Measurements from ENCODE around the gene NRROS.

- TF ChIP-seq, protein P1, sequence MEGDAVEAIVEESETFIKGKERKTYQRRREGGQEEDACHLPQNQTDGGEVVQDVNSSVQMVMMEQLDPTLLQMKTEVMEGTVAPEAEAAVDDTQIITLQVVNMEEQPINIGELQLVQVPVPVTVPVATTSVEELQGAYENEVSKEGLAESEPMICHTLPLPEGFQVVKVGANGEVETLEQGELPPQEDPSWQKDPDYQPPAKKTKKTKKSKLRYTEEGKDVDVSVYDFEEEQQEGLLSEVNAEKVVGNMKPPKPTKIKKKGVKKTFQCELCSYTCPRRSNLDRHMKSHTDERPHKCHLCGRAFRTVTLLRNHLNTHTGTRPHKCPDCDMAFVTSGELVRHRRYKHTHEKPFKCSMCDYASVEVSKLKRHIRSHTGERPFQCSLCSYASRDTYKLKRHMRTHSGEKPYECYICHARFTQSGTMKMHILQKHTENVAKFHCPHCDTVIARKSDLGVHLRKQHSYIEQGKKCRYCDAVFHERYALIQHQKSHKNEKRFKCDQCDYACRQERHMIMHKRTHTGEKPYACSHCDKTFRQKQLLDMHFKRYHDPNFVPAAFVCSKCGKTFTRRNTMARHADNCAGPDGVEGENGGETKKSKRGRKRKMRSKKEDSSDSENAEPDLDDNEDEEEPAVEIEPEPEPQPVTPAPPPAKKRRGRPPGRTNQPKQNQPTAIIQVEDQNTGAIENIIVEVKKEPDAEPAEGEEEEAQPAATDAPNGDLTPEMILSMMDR (IDR thresholded peaks at IDR 0.05), result no peak
- no peak for TF ChIP-seq POLR2A (IDR thresholded peaks at IDR 0.05)
These were observed 55.7 kb downstream of the NRROS start for GRCh38 chr3:196694941-196695848.

All from tibial nerve (tissue), 3 donors.